Endodermal cell (in vitro differentiated cells): ENCODE results near the gene CLIP3. TPM values are rescaled to one million over a fixed set of nuclear protein-coding genes. Genes with fewer than 3 reads are reported as not detected.

Experiments
- DNase-seq: peaks from one replicate; pipeline ENCODE4 v3.0.0-alpha.2; 2017
- H3K27ac ChIP-seq: 2 replicates; pipeline ENCODE4 v1.5.1; 2013; ENCODE audit warnings: mild to moderate bottlenecking, low read depth, low read length, moderate library complexity
- H3K27me3 ChIP-seq: 2 replicates; pipeline ENCODE4 v1.6.1; 2013; ENCODE audit warnings: mild to moderate bottlenecking, low read length, moderate library complexity; ENCODE audit not compliant: insufficient read depth, control insufficient read depth, poor library complexity, severe bottlenecking
- H3K36me3 ChIP-seq: 2 replicates; pipeline ENCODE4 v1.7.0; 2013; ENCODE audit warnings: mild to moderate bottlenecking, low read length, moderate library complexity; ENCODE audit not compliant: control insufficient read depth, insufficient read depth
- H3K4me1 ChIP-seq: one replicate; pipeline ENCODE4 v1.7.0; 2013; ENCODE audit warnings: low read length; ENCODE audit not compliant: control insufficient read depth, insufficient read depth
- H3K4me3 ChIP-seq: 2 replicates; pipeline ENCODE4 v1.5.1; 2013; ENCODE audit warnings: mild to moderate bottlenecking, low read length, moderate library complexity
- H3K9ac ChIP-seq: 2 replicates; pipeline ENCODE4 v1.6.1; 2013; ENCODE audit warnings: mild to moderate bottlenecking, low read length, moderate library complexity; ENCODE audit not compliant: poor library complexity, severe bottlenecking; ENCODE audit errors: extremely low read depth
- H3K9me3 ChIP-seq: 2 replicates; pipeline ENCODE4 v1.6.1; 2013; ENCODE audit warnings: mild to moderate bottlenecking, low read length, moderate library complexity; ENCODE audit not compliant: control insufficient read depth
- H3K27ac Mint-ChIP-seq: 2 replicates; pipeline ENCODE4 v1.8.0; 2020; ENCODE audit warnings: mixed read lengths
- H3K27me3 Mint-ChIP-seq: 2 replicates; pipeline ENCODE4 v1.8.0; 2021; ENCODE audit warnings: mild to moderate bottlenecking, mixed read lengths; ENCODE audit not compliant: insufficient read depth
- H3K36me3 Mint-ChIP-seq: 2 replicates; pipeline ENCODE4 v1.8.0; 2020; ENCODE audit warnings: low read depth, mixed read lengths
- H3K4me1 Mint-ChIP-seq: 2 replicates; pipeline ENCODE4 v1.8.0; 2020; ENCODE audit warnings: mixed read lengths
- H3K4me3 Mint-ChIP-seq: 2 replicates; pipeline ENCODE4 v1.8.0; 2020; ENCODE audit warnings: mild to moderate bottlenecking, moderate library complexity, mixed read lengths
- H3K9me3 Mint-ChIP-seq: 2 replicates; pipeline ENCODE4 v1.8.0; 2020; ENCODE audit warnings: mild to moderate bottlenecking, mixed read lengths
- WGBS, 2 experiments: methylation state at CpG; one replicate each; pipeline versions ENCODE4 v1.1.5 to v1.1.7; 2013; ENCODE audit warnings: missing lambda C conversion rate in 2 of 2, mixed read lengths in 1 of 2; ENCODE audit not compliant: insufficient coverage in 1 of 2, insufficient read length in 1 of 2; 5-methylcytosine and 5-hydroxymethylcytosine counted together
- total RNA-seq, 2 donors: library from RNA; stranded (reverse); fragmentation: NEBNext Ultra II Directional in 1 of 2; extraction: Animal tissue kit (Norgen Biotek cat#: 25700) in 1 of 2; gene quantifications; 2 replicates in 1 of 2; 3 replicates in 1 of 2; pipeline ENCODE4 v1.2.1, GENCODE V29; 2021
- TF ChIP-seq, protein P1 (sequence below): fragments of 200-600 bp; sonication (generic); conservative IDR thresholded peaks from 2 replicates; pipeline ENCODE4 v1.5.0; 2021; ENCODE audit warnings: antibody characterized with exemption, mild to moderate bottlenecking

CLIP3 gene
- total RNA-seq, 2 donors from 2014 or later, result 12.6 to 19.7 TPM

DNA sequence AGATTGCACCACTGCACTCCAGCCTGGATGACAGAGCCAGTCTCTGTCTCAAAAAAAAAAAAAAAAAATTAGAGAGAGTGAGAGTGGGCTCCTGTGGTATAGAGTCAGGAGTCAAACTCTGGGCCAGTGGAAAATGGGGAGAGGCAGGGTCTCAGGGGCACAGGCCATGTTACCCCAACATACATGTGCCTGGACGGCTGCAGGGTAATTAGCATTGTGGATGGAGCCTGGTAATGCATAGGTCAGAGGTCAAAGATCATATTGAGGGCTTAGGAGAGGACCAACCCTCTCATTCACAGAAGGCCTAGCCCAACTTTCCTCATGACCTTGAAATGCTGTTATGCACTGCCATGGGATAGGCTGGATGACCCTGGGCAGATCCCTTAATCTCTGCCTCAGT, 7.1 kb downstream of the CLIP3 start:
- 93% methylated on average over 1 of the region's 1 CpG; no CpG with 5 or more reads in 1 of the 2 experiments for WGBS, 2 experiments
- H3K9ac ChIP-seq, result no peak overlapping the region
- H3K4me3 ChIP-seq, result no peak overlapping the region
- no peaks in the 10 kb centered on the region for H3K9me3 ChIP-seq
- no peak overlapping the region for H3K27ac Mint-ChIP-seq
- H3K36me3 Mint-ChIP-seq, result peaks cover 29% of the 10 kb centered on the region
- no peaks in the 10 kb centered on the region for H3K36me3 ChIP-seq
- H3K4me3 Mint-ChIP-seq, result no peak overlapping the region
- no peaks in the 10 kb centered on the region for H3K27me3 Mint-ChIP-seq
- H3K27me3 ChIP-seq, result no peaks in the 10 kb centered on the region
- H3K9me3 Mint-ChIP-seq, result no peaks in the 10 kb centered on the region
- H3K4me1 ChIP-seq, result no peaks in the 10 kb centered on the region
- TF ChIP-seq, protein P1, sequence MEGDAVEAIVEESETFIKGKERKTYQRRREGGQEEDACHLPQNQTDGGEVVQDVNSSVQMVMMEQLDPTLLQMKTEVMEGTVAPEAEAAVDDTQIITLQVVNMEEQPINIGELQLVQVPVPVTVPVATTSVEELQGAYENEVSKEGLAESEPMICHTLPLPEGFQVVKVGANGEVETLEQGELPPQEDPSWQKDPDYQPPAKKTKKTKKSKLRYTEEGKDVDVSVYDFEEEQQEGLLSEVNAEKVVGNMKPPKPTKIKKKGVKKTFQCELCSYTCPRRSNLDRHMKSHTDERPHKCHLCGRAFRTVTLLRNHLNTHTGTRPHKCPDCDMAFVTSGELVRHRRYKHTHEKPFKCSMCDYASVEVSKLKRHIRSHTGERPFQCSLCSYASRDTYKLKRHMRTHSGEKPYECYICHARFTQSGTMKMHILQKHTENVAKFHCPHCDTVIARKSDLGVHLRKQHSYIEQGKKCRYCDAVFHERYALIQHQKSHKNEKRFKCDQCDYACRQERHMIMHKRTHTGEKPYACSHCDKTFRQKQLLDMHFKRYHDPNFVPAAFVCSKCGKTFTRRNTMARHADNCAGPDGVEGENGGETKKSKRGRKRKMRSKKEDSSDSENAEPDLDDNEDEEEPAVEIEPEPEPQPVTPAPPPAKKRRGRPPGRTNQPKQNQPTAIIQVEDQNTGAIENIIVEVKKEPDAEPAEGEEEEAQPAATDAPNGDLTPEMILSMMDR, result no peak
- DNase-seq, result no peak
- H3K27ac ChIP-seq, result no peak overlapping the region
- no peaks in the 10 kb centered on the region for H3K4me1 Mint-ChIP-seq

DNA sequence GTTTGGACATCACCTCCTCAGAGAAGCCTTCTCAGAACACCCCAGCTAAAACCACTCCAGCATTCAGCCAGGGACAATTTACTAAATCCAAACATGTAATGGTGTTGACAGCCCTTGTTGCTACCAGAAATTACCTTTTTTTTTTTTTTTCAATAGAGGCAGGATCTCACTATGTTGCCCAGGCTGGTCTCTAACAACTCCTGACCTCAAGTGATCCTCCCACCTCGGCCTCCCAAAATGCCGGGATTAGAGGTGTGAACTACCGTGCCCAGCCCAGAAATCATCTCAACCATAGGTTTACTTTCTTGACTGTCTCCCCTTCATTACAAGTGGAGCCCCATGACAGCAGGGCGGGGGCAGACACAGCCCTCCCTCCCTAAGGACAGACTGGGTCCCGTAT, 9.2 kb downstream of the CLIP3 start:
- no peak for DNase-seq
- no peaks in the 10 kb centered on the region for H3K9me3 Mint-ChIP-seq
- no peak overlapping the region for H3K27ac ChIP-seq
- H3K27me3 Mint-ChIP-seq, result no peaks in the 10 kb centered on the region
- peaks cover 26% of the 10 kb centered on the region for H3K36me3 Mint-ChIP-seq
- no peaks in the 10 kb centered on the region for H3K36me3 ChIP-seq
- TF ChIP-seq, protein P1, result no peak
- H3K27me3 ChIP-seq, result no peaks in the 10 kb centered on the region
- no peak overlapping the region for H3K4me3 ChIP-seq
- WGBS, 2 experiments, result 89 to 93% methylated on average over 4 to 5 of the region's 5 CpGs
- no peaks in the 10 kb centered on the region for H3K4me1 Mint-ChIP-seq
- H3K4me3 Mint-ChIP-seq, result no peak overlapping the region
- no peak overlapping the region for H3K27ac Mint-ChIP-seq
- no peaks in the 10 kb centered on the region for H3K9me3 ChIP-seq
- H3K9ac ChIP-seq, result no peak overlapping the region
- no peaks in the 10 kb centered on the region for H3K4me1 ChIP-seq

DNA sequence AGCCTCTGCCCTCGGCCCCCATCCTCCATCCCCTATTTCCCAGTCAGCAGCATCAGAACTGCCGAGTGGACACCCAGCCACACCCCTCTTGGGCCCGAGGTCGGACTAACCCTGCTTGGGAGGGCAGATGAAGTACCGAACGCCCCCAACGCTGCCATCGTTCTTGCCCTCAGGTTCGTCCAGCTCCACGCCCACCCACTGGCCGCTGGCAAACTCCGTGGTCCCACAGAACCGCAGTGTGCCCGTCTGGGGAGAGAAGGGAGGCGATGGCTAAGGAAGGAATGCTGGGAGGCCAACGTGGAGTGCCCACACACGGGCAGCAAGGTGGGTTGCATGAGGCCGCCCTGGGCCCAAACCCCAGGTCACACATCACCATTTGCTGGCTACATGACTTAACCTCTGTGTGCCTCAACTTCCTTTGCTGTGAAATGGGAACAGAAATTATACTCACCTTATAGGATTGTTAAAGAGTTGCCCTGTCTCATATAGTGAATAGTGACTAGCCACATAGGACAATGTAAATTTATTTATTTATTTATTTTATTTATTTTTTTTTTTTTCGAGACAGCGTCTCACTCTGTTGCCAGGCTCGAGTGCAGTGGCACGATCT, 13.5 kb downstream of the CLIP3 start:
- H3K9me3 ChIP-seq, result no peaks in the 10 kb centered on the region
- H3K4me3 ChIP-seq, result no peak overlapping the region
- H3K27me3 ChIP-seq, result no peaks in the 10 kb centered on the region
- Mint-ChIP-seq H3K27ac (no peak overlapping the region), H3K9me3 (no peaks in the 10 kb centered on the region), H3K4me1 (peaks cover 8% of the 10 kb centered on the region), H3K27me3 (no peaks in the 10 kb centered on the region), H3K4me3 (no peak overlapping the region), H3K36me3 (peaks cover 22% of the 10 kb centered on the region)
- no peak overlapping the region for H3K9ac ChIP-seq
- no peaks in the 10 kb centered on the region for H3K4me1 ChIP-seq
- no peak overlapping the region for H3K27ac ChIP-seq
- 95 to 97% methylated on average over 12 to 22 of the region's 22 CpGs for WGBS, 2 experiments
- TF ChIP-seq, protein P1, result no peak
- no peaks in the 10 kb centered on the region for H3K36me3 ChIP-seq
- DNase-seq, result no peak
